A673 (cell line): Measurements from ENCODE around the gene RNFT2. TPM values are rescaled to one million over a fixed set of nuclear protein-coding genes. Genes with fewer than 3 reads are reported as not detected.

Experiments used
- BruUV-seq: library from RNA; stranded (reverse); fragments of 400-500 nt; replicated peaks from 2 replicates; lab custom pipeline; 2021; lab: Mats Ljungman, UMichigan
- CTCF ChIA-PET: fragments of 300-600 bp; sonication (Branson Sonifier 250); formaldehyde crosslinking; loops from one replicate; lab custom pipeline; 2022; ENCODE audit warnings: antibody characterized with exemption; lab: Charles Lee
- POLR2A ChIA-PET: fragments of 300-600 bp; sonication (Branson Sonifier 250); formaldehyde crosslinking; loops from one replicate; lab custom pipeline; 2022; ENCODE audit warnings: antibody characterized with exemption; ENCODE audit not compliant: low non-redundant PET; lab: Charles Lee
- DNase-seq: peaks from one replicate; pipeline ENCODE4 v3.0.0-alpha.2; 2015; ENCODE audit warnings: low spot score
- H3K27ac ChIP-seq: fragments of 200-600 bp; sonication (generic); 2 replicates; pipeline ENCODE4 v1.5.1; 2016; ENCODE audit warnings: mixed run types, low read depth, mild to moderate bottlenecking, mixed read lengths, antibody characterized with exemption, low read length; ENCODE audit not compliant: poor library complexity, severe bottlenecking
- H3K27me3 ChIP-seq: fragments of 200-600 bp; sonication (generic); replicated peaks from 2 replicates; pipeline ENCODE4 v1.6.1; 2017; ENCODE audit warnings: mixed run types, low read depth, mild to moderate bottlenecking, mixed read lengths, antibody characterized with exemption, low read length; ENCODE audit not compliant: insufficient read depth, poor library complexity
- H3K36me3 ChIP-seq: fragments of 200-600 bp; sonication (generic); 2 replicates; pipeline ENCODE4 v1.6.1; 2016; ENCODE audit warnings: mixed run types, mild to moderate bottlenecking, mixed read lengths, antibody characterized with exemption, low read length; ENCODE audit not compliant: insufficient read depth, poor library complexity, severe bottlenecking
- H3K4me1 ChIP-seq: fragments of 200-600 bp; sonication (generic); 2 replicates; pipeline ENCODE4 v1.6.1; 2017; ENCODE audit warnings: mixed run types, mild to moderate bottlenecking, mixed read lengths, antibody characterized with exemption, low read length; ENCODE audit not compliant: insufficient read depth, poor library complexity, severe bottlenecking
- H3K4me3 ChIP-seq: fragments of 200-600 bp; sonication (generic); 2 replicates; pipeline ENCODE4 v1.5.1; 2016; ENCODE audit warnings: low read depth, mixed run types, mild to moderate bottlenecking, mixed read lengths, low read length; ENCODE audit not compliant: poor library complexity, severe bottlenecking
- H3K9me3 ChIP-seq: fragments of 200-600 bp; sonication (generic); 2 replicates; pipeline ENCODE4 v1.6.1; 2016; ENCODE audit warnings: mixed run types, low read depth, mild to moderate bottlenecking, mixed read lengths, antibody characterized with exemption, low read length; ENCODE audit not compliant: poor library complexity, severe bottlenecking
- EZH2 ChIP-seq: fragments of 200-600 bp; sonication (generic); IDR thresholded peaks from 2 replicates; pipeline ENCODE4 v1.6.1; 2017; ENCODE audit warnings: borderline replicate concordance, low read depth, mild to moderate bottlenecking, mixed read lengths, antibody characterized with exemption, low read length; ENCODE audit not compliant: poor library complexity, severe bottlenecking
- intact Hi-C: fragments of 100-400 bp; cut with micrococcal nuclease; formaldehyde crosslinking; loops from one replicate; pipeline ENCODE4 v1.10.0; 2022; ENCODE audit not compliant: unreplicated experiment
- total RNA-seq: library from RNA; stranded (reverse); gene quantifications from 2 replicates; pipeline ENCODE4 v1.2.3, GENCODE V29; 2021
- TF ChIP-seq, protein P1 (sequence below): fragments of 300-800, 200-600 bp; sonication (generic); conservative IDR thresholded peaks from 2 replicates; pipeline ENCODE4 v1.5.1; 2017; ENCODE audit warnings: low read depth, mild to moderate bottlenecking, antibody characterized with exemption, low read length, moderate library complexity, mixed read lengths

Gene RNFT2
- total RNA-seq, 1 experiment from 2014 or later, result 36.4 TPM

DNA sequence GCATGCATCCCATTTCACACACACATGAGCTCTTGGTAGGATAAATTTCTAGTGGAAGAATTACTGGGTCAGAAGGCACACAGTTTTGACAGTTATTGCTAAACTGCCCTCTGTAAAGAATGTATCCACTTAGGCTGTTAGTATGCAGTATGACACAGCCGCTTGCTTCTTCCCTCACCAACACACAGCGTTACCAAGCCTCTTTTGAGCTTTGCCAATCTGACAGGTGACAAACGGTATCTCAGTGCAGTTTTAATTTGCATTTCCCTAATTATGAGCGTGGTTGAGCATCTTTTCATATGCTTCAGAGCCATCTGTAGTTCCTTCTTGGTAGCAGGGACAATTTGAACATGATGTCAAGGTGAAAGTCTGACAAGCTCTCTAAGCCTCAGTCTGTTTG lies 100.2 kb downstream of the RNFT2 start:
- ChIA-PET POLR2A (no interaction called here), CTCF (interaction anchor here (0.7 kb wide), 1 partner anchor 15 kb away, joined by 3 read pairs; no protein-coding TSS in a partner anchor)
- Histone ChIP-seq H3K36me3 (no peaks in the 10 kb centered on the region), H3K4me3 (no peak overlapping the region), H3K27ac (no peak overlapping the region), H3K9me3 (no peaks in the 10 kb centered on the region), H3K27me3 (no peaks in the 10 kb centered on the region), H3K4me1 (no peaks in the 10 kb centered on the region)
- intact Hi-C loops, result no loop called here
- DNase-seq, result no peak
- TF ChIP-seq, protein P1, sequence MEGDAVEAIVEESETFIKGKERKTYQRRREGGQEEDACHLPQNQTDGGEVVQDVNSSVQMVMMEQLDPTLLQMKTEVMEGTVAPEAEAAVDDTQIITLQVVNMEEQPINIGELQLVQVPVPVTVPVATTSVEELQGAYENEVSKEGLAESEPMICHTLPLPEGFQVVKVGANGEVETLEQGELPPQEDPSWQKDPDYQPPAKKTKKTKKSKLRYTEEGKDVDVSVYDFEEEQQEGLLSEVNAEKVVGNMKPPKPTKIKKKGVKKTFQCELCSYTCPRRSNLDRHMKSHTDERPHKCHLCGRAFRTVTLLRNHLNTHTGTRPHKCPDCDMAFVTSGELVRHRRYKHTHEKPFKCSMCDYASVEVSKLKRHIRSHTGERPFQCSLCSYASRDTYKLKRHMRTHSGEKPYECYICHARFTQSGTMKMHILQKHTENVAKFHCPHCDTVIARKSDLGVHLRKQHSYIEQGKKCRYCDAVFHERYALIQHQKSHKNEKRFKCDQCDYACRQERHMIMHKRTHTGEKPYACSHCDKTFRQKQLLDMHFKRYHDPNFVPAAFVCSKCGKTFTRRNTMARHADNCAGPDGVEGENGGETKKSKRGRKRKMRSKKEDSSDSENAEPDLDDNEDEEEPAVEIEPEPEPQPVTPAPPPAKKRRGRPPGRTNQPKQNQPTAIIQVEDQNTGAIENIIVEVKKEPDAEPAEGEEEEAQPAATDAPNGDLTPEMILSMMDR, result no peak
- TF ChIP-seq EZH2, result no peak
- BruUV-seq, result no TSS peak

DNA sequence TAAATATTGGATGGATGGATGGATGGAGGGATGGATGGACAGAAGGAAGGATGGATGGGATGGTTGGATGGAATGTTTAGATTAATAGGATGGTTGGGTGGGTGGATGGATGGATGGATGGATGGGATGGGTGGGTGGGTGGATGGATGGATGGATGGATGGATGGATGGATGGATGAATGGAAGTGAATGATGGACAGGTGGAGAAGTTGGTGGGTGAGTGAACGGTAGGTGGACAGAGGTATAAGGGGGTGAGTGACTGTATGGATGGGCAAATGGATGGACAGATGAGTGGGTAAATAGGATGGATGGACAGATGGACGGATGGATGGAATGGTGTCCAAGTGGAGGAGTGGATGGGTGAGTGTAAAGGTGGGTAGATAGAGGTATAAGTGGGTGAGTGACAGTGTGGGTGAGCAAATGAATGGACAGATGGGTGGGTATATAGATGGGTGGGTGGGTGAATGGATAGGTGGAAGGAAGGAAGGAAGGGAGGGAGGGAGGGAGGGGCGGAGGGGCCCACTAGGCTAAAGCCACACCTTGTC lies 101.2 kb downstream of the RNFT2 start:
- DNase-seq, result no peak
- CTCF ChIA-PET, result interaction anchor here (0.7 kb wide), 1 partner anchor 16 kb away, joined by 3 read pairs; no protein-coding TSS in a partner anchor
- Histone ChIP-seq H3K4me1 (no peaks in the 10 kb centered on the region), H3K4me3 (no peak overlapping the region), H3K27me3 (no peaks in the 10 kb centered on the region), H3K36me3 (no peaks in the 10 kb centered on the region), H3K9me3 (no peaks in the 10 kb centered on the region), H3K27ac (no peak overlapping the region)
- no peak for TF ChIP-seq EZH2
- TF ChIP-seq, protein P1, result no peak
- intact Hi-C loops, result no loop called here
- no TSS peak for BruUV-seq
- POLR2A ChIA-PET, result no interaction called here

- H3K27me3 ChIP-seq, result no peaks in the 10 kb centered on the region
- H3K36me3 ChIP-seq, result no peaks in the 10 kb centered on the region
- TF ChIP-seq EZH2, result no peak
- TF ChIP-seq, protein P1, result no peak
- no peaks in the 10 kb centered on the region for H3K9me3 ChIP-seq
- no TSS peak for BruUV-seq
- POLR2A ChIA-PET, result no interaction called here
- no peak overlapping the region for H3K27ac ChIP-seq
- DNase-seq, result no peak
- no peak overlapping the region for H3K4me3 ChIP-seq
- intact Hi-C loops, result no loop called here
- no peaks in the 10 kb centered on the region for H3K4me1 ChIP-seq
- CTCF ChIA-PET, result no interaction called here
Observed at GRCh38 chr12:116843085-116843484, 105.0 kb downstream of the RNFT2 start.
